Subcutaneous adipose tissue (tissue), 4 donors: ENCODE data around the gene HOXA5. TPM values are rescaled to one million over a fixed set of nuclear protein-coding genes. Genes with fewer than 3 reads are reported as not detected.

ENCODE experiments used
- CTCF ChIP-seq: fragments of 450-650 bp; IDR thresholded peaks from one replicate; pipeline ENCODE4 v1.5.1; 2016; ENCODE audit warnings: low read depth, mild to moderate bottlenecking, control low read depth, antibody characterized with exemption, moderate library complexity
- total RNA-seq, 4 donors: library from RNA; depleted of rRNA; stranded (reverse); fragments of >200 nt; gene quantifications; one replicate each; pipeline ENCODE4 v1.1.0, GENCODE V29; 2016

The HOXA5 gene
- total RNA-seq, 4 donors from 2014 or later = 2.9 to 6.4 (median 4.7) TPM

- no peak for TF ChIP-seq CTCF
Observed at GRCh38 chr7:27145165-27145913, 1.9 kb upstream of the HOXA5 start.

DNA sequence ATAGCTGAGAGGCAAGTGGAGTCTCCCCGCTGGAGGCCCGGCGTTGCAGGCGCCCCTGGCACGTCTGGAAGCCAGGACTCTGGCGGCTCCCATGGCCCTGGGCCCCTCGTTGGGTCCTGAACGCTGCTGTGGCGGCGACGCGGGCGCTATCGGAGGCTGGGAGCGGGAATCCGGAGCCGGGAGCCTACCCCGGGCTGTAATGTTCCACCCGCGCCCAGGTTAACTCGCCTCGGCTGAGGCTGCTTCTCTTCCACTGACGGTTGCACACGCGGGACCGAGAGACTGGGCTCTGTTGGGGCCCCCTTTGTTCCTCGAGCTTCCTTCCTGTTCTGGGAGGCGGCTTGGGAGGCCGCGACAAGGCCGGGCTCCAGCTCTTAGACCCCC lies 1.3 kb upstream of the HOXA5 start:
- no peak for TF ChIP-seq CTCF

DNA sequence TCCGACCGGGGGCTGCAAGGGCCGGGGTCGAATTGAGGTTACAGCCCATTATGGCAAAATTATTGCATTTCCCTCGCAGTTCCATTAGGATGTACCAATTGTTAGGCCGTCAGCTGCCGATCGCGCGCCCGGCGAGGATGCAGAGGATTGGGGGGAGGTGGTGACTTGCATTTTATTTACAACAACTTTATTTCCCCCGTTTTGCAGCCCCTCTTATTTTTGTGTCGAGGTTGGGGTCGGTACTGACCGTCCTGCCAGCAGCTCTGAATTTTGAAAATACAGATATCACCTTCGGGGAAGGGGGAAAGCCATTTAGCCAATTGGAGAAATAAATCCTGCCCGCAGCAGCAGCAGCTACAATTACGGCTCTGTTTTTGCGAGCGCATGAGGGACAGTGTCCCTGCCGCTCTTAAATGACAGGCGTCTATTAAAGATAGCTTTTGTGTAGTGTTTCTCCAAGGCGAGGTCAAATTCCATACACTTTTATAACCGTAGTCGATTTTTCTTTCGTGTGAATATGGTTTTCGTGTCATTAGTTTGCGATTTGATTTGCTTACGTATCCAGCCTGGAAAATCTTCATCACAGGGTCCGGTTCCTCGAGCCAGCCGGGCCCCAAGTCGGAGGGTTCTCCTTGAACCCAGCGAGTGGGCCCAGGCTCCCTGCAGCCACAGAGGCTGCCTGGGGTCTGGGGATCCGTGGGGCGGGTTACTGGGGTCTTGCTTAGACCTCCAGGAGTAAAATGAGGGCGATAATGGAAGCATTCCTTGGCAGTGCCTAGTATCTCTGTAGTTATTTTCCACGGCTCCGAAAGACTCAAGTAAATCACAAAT lies 684 bp upstream of the HOXA5 start:
- TF ChIP-seq CTCF = no peak

GRCh38 chr7:27142580-27143022 lies 880 bp downstream of the HOXA5 start:
- no peak for TF ChIP-seq CTCF

GRCh38 chr7:27141923-27142579 lies 1.4 kb downstream of the HOXA5 start:
- TF ChIP-seq CTCF = no peak

GRCh38 chr7:27141137-27141922 lies 2.2 kb downstream of the HOXA5 start:
- TF ChIP-seq CTCF = no peak
